Right ventricle myocardium inferior (tissue), 1 donor: ENCODE results near the gene TROAP. TPM values are rescaled to one million over a fixed set of nuclear protein-coding genes. Genes with fewer than 3 reads are reported as not detected.
A peak's percentile ranks its signal among the peaks of the same experiment; 100 is the strongest.

Source experiments
- ATAC-seq: fragments of 200-7000 bp; cut with Tn5 transposase; one replicate; pipeline ENCODE4 v1.9.1; 2020; ENCODE audit warnings: mild to moderate bottlenecking, moderate library complexity
- DNase-seq: peaks from one replicate; pipeline ENCODE4 v3.0.0; 2021; ENCODE audit errors: missing footprints
- intact Hi-C: fragments of 100-400 bp; cut with DNase I; formaldehyde crosslinking; loops from one replicate; pipeline ENCODE4 v1.11.0; 2022
- total RNA-seq: library from RNA; stranded (reverse); fragmentation: NEBNext Ultra II Directional; extraction: Animal tissue kit (Norgen Biotek cat#: 25700); gene quantifications from one replicate; pipeline ENCODE4 v1.2.1, GENCODE V29; 2021
- donor health status: DM: no; HTN: yes; CAD: no; lungs with severe emphysema.

TROAP gene
- total RNA-seq, 1 donor from 2014 or later: 0.97 TPM

DNA sequence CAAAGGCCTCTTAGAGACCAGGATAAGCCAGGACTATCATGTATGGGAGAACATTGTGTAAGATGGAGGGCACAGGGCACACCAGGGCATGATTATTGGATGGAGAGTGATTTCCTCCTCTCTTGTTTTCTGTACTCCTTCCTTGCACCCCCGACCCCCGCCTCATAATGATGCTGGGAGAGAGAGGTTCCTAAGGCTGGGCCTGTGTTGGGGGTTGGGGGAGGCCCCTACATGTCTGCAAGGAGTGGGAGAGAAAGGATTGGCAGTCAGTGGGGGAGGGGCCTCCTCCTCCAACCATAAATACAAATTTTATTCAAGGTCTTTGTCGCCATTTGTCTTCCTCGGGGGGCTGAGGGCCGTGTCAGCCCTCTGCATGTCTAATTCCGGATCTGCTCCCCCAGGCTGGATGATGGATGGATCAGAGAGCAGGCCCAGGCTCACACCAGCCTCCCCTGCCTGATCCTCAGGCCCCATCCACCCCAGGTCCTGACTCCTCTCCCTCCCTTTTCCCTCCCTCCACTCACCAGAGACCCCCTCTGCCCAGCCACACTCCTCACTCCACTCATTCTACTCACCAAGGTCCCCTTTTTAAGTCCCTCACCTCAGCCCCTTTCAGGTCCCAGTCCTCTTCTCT, 15.9 kb downstream of the TROAP start:
- DNase-seq (no peak), ATAC-seq (no peak)
- intact Hi-C loops: no loop called here

DNA sequence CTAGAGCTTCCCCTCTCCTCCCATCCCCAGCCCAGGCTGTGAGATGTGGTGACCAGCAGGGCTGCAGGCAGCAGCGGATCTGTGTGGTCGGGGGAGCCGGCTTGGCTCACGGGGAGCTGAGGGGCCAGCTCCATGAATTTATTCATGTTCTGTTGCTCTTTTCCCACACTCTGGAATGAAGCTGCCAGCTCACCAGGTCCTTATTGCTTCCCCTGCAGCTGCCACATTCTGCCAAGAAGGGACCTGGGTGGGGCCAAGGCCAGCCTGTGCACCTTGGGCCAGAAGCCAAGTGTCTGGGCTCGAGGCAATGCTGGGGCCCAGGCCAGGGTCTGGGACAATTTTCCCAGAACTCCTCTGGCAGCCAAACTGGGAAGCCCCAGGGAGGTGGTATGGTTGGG, 16.4 kb downstream of the TROAP start:
- DNase-seq: no peak
- intact Hi-C loops: no loop called here
- ATAC-seq: no peak

DNA sequence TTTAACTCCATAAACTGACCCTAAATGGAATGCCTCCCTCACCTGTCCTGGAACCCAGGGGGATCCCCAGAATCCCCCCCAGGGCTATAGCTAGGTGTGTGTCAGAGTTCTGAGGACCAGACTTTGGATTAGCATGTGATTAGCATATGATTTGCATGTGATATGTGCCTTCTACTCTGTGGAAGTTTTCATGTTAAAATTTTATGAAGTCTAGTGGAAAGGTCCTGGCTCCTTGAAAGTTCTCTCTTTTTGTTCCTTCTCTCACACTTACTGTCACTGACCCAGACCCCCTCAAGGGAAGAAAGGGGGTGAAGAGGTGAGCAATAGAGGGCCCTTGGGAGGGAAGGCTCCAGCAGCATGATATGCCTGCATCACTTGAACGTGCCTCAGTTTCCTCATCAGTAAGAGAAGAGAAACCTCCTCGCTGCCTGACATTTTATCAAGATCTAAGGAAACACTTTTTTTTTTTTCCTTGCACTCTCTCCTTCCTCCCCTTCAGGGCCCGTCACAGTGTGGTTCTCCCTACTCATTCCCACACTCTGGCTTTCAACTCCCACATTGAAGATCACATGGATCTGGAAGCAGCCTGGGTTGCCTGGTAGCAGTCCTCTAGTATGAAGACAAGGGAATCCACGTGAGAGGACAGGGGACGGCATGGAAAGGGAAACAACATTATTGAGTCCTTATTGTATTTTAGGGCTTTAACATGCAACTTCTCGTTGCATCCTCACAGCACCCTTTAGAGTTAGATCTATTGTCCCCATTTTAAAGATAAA, 17.2 kb downstream of the TROAP start:
- intact Hi-C loops: no loop called here
- DNase-seq (no peak), ATAC-seq (no peak)

DNA sequence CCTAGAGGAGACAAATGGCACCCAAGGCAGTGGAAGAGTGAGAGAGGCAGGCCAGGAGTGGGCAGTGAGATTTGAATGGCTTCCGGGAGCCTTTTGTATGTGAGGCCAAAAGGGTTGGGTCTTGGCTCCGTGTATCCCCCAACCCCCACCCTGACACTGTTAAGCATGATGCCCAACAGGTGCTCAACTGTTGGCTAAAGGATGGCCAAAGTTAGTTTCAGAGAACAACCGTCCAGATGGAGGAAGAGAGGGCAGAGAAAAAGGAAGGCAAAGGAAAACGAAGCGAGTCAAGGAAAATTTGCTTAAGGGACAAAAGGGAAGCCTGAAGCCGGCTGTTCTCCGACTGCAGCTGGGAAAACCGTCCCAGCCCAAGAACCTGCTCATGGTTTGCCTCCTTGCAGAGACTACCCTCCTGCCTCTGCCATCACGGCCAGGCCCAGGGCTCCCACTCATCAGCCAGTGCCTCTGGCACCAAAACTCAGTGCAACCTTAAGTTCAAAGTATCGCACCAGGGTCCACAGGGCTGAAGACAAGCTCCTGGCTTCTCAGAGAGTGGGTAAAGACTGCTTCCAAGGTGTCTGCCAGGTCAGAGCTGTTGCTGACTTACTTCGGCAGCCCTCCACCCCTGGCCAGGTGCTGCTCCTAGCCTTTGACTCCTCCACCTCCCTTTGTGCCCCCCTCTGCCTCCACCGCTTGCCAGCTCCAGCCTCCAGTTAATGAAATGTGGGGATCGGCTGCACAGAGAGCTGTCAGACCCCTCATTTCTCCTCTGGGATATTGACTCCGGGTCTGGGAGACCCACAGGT, 18.1 kb downstream of the TROAP start:
- intact Hi-C loops: no loop called here
- ATAC-seq: no peak
- no peak for DNase-seq

DNA sequence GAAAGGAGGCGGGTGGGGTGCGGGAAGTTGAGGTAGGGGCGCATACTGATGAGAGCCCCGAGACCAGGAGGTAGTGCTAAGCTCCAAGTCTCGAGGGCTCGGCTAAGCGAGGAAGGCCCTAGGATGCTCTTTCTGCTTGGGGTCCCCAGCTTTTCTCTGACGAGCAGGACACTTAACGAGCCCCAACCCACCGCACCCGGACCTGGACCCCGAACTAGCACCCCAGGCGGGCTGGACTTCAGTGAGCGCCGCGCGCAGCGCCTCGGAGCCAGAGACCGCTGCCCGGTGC, 18.7 kb downstream of the TROAP start:
- intact Hi-C loops: no loop called here

DNA sequence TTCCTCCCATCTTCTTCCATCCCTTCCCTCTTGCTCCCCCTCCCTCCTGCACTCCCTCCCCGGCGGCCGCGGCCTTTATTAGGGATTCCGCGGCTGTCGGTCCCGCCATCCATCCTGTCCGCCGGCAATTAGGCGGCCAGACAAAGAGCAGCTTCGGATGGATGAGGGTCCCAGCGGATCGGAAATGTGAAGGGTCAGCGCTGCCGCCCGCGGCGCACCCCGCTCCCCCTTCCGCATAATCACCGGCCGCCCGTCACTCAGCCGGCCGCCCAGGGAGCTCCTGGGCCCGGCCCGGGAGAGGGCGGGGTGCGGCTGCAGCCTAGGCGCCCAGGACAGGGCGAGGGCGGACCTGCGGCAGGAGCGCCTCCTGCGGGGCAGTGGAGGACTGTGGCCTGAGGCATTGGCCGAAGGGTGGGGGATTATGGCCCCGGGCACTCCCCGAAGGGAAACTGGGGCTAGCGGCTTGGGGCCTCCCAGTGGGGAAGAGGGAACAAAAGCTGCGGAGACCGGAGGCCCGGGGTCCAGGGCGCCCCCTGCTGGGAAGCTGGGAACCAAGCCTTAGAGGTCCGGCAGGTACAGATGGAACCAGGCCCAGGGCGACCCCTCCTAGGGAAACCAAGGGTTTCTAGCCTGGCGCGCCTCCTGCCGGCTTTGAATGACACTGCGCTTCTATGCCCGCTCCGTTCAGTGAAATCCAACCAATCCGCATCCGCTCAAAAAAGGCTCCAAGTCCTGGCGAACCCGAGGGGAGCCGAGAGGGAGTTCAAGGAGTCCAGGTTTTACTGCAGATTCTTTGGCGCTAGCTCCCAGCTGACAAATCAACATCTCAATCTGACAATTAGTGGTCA, 19.2 kb downstream of the TROAP start:
- peak; percentile 86 for DNase-seq
- intact Hi-C loops: no loop called here
- peak; percentile 49 for ATAC-seq

More for the DNA sequence above, 18.7 kb downstream of the TROAP start:
- DNase-seq (no peak), ATAC-seq (no peak)

DNA sequence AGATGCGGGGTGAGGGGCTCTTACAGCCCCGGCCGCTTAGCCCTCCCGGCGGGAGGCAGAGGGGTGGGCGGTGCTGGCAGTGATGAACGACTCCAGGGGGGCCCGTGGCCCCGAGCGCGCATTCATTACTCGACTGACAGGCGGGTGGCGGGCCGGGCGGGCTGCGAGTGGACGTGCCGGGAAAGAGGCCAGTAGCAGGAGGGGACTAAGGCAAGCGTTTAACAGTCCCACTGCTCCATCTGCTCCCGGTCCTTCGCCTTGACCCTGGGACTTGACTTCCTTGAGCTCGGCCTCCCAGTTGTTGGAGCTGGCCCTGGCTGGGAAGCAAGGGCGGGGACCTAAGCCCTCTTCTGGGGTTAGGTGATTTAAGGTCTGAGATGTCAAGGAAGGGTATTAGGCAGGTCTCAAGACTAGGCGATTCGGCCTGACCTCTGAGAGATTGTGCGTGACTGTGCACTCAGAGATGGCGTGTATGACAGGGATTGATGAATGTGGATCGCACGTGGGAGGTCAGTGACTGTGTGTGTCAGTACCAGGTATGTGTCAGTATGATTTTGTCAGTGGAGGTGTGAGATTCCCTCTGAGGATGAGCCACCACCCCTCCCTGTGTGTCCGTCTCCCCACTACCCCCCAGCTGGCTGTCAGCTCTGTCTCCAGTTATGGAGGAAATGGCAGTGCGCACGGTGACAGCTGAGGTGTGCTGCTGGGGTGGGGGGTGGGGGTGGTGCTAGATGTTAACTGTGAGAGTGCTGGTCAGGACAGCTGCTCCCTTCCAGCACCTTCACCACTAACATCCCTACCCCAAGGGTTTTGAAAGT, 20.1 kb downstream of the TROAP start:
- DNase-seq: no peak
- intact Hi-C loops: no loop called here

DNA sequence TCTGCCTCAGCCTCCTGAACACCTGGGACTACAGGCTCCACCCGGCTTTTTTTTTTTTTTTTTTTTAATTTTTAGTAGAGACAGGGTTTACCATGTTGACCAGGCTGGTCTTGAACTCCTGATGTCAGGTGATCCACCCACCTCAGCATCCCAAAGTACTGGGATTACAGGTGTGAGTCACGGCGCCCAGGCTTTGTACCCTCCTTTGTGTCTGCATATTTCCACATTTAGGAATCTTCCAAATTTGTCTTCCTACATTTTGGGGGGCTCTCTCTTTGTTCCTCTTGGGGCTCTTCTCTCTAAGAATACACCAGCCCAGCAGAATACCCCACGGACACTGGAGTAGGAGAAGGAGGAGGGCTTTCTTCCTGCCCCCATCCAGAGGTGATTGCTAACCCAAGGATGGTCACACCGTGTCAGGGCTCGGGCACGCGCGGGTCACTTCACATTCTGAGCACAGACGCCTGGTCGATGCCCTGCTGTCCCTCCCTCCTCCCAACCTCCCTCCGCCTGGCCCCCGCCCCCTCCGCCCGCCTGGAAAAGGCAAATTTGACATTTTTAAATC, 21.5 kb downstream of the TROAP start:
- ATAC-seq (no peak), DNase-seq (no peak)
- intact Hi-C loops: no loop called here

More for the DNA sequence above, 20.1 kb downstream of the TROAP start:
- ATAC-seq: no peak

DNA sequence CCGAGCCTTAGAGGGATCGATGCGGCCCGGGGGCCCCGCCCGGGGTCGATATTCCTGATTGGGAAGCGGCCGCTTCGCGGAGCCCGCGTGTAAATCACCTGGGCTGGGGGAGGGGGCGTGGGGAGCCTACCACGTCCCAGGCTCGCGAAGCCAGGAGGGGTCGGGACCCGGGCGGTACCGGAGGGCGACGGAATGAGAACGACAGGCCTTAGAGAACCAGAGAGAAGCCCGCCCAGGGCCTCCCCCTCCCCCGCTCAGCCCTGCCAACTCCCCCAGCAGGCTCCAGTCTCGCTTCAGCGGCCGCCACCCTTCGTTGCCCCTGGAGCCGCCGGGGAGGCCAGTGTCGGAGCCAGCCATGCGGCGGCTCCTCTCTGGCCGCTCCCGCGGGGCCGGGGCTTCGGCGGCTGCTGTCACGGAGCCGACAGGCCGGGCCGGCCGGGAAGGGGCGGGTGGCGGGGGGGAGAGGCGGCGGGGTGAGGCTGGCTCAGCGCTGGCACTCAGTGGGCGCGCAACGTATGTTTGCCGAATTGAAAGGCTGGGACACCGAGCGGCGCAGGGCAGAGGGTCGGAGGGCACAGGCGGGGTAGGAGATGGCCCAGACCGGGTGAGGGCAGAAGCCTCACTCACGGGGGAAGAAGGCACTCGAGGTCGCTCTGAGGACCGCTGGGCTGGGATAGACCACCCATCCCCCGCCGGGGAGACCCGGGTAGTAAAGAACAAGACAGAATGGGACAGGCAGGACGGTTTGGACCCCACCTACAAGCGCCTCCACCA, 22.2 kb downstream of the TROAP start:
- ATAC-seq: no peak
- no peak for DNase-seq
- intact Hi-C loops: no loop called here

DNA sequence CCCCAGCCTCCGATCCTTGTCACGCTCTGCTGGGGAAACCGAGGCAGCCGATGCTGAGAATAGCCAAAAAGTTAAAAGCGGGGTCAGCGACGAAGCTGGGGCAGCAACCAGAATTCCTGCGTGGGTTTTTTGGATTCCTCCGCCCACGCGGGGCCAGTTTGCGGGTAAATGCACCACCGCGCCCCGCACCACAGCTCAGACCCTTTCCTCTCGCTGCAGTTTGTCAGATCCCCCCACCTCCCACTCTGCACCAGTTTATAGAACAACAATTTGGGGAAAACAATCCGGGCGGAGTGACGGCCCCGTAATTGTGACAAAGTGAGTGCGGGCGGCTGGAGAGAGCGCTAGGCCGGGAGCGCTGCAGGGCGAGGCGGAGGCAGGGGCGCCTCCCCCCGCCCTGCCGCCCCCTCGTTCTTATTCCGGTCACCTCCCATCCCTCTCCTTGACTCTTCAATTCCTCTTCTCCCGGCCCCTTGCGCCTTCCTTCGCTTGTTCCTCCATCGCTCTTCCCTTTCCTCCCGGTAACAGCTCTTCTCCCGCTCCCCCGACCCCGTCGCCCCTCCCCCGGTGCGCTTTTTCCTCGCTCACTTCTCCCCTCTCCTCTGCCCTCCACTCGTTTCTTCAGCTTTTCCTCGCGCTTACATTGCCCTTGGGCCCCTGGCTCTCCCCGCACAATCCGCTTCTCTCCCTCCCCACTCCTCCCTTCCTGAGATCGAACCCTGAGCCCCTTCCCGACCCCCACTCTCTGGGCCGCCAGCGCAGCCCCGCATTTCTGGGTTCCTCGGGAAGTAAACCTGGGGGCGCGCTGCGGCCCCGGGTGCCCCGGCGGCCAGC, 23.0 kb downstream of the TROAP start:
- intact Hi-C loops: no loop called here
- DNase-seq (no peak), ATAC-seq (no peak)

DNA sequence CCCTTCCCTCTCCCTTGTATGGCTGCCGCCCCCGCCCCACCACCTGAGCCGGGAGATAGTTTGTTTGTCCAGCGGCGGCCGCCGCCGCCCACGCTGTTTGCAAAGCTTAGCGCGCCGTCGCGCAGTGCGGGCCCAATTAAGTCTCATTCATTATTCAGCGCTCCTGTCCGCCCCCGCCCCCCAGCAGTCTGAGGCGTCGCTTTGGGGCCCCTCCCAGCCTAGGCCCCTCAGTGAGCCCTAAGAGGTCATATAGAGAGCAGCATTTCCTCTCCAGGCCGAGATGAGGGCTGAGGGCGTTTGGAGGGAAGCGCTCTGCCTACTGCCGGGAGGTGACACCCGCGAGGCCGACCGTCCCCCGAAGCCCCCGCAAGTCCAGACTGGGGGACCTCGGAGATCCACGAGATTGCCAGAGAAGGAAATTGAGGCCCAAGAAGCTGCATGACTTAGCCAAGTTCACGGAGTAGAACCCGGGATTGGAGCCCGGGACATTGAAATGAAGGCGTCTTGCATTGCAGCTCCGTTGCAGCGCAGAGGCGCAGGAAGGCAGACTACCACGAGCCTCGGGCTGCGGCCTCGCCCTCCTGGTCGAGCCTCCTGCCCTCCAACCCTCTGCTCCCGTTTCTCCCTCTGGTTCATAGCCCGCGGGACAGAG, 23.7 kb downstream of the TROAP start, which contains the start of gene DNAJC22:
DNAJC22 (plus strand) TSS at position 230 of the 652 bp plus-strand sequence. CDS start 1,985 bp downstream, outside the sequence.
- intact Hi-C loops: no loop called here
- ATAC-seq: no peak
- DNase-seq: no peak

DNA sequence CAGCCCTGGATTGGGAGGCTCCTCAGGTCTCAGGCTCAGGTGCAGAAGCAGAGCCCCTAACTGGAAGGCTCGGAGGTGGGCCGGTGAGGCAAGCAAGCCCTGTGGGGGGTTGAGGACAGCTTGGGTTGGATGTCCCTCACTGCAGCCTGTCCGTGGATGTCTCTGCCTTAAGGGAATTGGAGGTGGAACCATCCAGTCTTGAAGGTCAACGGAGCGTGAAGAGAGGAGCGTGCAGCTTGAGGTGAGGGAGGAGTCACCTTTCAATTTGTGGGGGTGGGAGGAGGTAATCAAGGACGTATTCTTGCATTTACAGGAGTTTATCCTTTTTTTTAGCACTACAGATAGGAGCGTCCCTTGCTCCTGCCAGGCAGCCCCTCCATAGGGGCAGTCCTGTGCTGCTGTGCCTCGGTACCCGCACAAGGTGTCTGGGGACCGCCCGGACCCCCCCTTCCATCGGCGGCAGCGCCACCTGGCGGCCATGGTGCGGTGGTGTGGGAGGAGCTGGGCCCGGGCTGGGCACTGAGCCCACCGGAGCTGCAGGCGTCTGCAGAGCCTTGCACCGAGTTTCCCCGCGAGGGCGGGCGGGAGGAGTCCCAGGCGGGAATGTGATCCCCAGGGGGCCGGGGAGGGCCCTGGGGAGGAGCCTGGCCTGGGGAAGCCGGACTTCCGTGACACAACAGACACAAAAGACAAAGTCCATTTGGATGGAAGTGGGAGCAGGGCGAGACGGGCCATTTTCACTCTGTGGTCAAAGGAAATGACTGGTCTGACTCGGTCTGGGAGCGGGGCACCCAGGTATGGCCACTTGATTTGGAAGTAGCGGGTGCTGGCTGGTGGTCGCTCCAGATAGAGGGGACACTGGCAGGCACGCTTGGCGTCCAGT, 24.5 kb downstream of the TROAP start:
- DNase-seq (peak; percentile 91), ATAC-seq (peak; percentile 86)
- intact Hi-C loops: no loop called here

DNA sequence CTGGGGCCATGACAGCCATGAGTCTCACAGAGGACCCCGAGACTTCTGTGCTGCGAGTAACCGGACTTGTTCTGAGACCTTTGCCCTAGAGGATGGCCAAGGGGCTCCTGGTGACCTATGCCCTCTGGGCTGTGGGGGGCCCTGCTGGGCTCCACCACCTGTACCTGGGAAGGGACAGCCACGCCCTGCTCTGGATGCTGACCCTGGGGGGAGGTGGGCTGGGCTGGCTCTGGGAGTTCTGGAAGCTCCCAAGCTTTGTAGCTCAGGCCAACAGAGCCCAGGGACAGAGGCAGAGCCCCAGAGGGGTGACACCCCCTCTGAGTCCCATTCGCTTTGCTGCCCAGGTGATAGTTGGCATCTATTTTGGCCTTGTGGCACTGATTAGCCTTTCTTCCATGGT, 25.7 kb downstream of the TROAP start:
- DNase-seq (no peak), ATAC-seq (no peak)
- intact Hi-C loops: no loop called here

DNA sequence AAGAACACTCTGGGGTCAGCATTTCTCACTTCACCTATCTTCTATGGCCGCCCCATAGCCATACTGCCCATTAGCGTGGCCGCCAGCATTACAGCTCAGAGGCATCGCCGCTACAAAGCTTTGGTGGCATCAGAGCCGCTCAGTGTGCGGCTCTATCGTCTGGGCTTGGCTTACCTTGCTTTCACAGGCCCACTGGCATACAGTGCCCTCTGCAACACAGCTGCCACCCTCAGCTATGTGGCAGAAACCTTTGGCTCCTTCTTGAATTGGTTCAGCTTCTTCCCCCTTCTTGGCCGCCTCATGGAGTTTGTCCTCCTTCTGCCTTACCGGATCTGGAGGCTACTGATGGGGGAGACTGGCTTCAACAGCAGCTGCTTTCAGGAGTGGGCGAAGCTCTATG, 26.2 kb downstream of the TROAP start:
- ATAC-seq: no peak
- intact Hi-C loops: no loop called here

DNA sequence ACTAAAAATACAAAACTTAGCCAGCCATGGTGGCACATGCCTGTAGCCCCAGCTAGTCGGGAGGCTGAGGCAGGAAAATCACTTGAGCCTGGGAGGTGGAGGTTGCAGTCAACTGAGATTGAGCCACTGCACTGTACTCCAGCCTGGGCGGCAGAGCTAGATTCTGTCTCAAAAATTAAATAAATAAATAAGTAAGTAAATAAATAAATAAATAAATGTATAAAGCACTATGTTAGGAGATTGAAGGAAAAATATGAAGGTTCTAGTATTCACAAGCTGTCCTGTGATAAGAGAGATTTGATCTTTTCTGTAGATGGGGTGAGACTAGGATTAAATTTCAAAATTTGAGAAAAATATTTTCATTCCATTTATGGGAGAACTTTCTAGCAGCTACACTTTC, 29.3 kb downstream of the TROAP start:
- ATAC-seq (no peak), DNase-seq (no peak)
- intact Hi-C loops: no loop called here

More for the DNA sequence above, 26.2 kb downstream of the TROAP start:
- no peak for DNase-seq
